ENCODE results near the gene KIF21B.

The KIF21B gene

DNA sequence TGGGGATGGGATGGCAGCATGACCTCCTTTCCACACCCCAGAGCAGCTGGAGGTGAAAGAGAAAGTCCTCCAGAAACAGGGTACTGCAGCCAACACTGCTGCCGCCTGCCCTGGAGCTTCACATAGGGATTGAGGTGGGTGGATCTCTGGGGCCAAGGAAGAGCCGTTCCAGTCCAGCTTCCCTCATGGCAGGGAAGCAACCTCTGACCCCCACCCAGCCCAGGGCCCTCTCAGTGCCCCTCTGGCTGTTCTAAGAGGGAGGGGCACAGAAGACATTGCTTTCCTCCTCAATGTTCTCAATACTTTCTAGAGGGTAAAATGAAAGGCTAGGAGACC, 5.7 kb downstream of the KIF21B start:
- no peak for FAIRE-seq

DNA sequence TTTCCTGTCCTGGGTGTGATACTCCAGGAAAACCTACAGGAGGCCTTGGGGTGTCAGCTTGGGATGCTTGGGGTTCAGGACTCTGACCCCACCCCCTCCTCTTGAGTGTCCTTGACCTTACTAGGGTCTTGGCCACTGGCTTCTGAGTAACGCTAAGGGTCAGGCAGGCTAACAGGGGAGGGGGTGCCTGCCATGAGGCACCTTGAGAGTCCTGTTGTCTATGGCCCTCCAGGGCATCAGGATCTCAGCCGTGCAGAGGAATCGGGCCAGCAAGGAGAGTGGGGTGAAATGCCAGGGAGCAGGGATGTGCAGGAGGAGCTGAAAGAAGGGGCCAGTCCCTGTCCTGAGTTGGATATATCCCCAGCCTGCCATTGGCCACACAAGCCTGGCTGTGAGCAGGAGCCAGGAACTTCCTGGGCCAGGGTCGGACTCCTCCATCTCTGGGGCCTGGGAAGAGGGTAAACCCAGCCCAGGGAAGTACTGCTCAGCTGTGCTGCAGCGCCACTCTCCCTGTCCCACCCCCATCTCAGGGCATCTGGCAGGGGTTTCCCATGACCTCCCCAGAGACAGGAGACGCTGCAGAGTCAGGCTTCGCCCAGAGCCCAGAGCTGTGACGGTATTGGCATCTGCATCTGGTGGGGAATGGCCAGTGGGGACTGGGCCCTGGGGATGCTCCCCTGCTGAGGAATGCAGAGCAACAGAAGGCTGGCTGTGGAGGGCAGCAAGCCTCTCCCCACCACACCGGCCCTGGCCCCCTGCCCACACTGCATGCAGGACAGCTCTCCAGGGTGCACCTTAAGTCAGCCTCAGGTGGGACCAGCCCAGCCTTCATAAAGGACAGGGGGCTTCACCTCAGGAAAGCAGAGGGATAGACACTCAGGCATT, 6.3 kb downstream of the KIF21B start:
- FAIRE-seq, result no peak

DNA sequence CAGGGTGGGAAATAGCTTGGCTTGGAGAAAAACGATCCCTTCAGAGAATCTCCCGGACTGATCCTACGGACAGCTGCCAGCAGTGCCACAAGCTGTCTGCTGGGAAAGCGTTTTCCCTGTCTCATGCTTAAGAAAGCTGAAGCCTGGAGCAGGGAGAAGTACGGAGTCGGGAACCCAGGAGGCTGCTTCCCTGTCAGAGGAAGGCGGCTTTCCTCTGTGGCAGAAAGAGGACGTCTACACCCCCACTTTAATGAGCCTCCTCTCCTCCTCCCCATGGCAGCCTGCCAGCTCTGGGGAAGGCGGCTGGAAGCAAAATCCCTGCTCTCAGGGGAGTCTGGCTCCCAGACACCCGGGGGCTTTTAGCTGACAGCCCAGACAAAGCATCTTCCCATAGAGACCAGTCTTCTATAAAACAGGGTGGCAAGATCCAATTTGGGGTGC, 7.3 kb downstream of the KIF21B start:
- no peak for FAIRE-seq

DNA sequence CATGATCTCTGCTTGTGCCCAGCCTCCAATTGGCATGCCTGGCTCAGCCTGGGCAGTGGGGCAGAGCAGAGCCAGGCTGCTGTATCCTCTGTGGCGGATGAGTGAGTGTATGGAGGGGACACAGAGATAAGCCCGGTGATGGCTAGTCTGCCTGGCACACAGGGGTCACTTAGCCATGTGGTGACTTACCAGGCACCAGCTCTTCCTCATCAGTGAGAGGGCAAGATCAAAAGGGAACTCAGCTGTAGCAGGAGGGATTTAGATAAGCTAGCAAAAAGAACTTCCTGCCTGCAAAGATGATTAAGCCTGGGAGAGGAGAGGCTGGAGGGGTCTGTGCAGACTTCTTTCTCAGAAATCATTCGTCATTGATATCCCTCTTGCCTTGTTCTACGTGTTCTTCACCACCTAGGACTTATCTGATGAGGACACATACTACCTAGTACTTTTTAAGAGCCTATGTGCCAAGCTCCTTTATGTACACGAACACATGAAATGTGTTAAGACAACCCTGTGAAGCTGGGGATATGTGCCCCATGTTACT, 7.9 kb downstream of the KIF21B start:
- FAIRE-seq, result no peak

DNA sequence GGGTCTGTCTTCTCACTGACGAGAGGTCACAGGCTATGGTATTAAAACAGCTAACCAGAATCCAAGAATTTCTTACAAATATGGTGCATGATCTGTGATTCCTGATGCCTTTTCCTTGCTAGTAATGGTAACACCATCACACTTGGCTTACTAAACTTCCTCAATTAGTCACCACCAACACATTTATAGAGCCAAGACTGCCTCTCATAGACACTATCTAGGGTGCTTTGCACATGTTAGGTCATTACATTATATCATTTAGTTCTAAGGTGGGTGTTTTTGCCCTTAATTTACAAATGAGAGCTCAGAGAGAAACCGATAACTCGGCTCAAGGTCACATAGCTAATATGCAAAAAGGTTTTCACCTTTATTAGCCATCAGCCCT, 8.7 kb downstream of the KIF21B start:
- no peak for FAIRE-seq

DNA sequence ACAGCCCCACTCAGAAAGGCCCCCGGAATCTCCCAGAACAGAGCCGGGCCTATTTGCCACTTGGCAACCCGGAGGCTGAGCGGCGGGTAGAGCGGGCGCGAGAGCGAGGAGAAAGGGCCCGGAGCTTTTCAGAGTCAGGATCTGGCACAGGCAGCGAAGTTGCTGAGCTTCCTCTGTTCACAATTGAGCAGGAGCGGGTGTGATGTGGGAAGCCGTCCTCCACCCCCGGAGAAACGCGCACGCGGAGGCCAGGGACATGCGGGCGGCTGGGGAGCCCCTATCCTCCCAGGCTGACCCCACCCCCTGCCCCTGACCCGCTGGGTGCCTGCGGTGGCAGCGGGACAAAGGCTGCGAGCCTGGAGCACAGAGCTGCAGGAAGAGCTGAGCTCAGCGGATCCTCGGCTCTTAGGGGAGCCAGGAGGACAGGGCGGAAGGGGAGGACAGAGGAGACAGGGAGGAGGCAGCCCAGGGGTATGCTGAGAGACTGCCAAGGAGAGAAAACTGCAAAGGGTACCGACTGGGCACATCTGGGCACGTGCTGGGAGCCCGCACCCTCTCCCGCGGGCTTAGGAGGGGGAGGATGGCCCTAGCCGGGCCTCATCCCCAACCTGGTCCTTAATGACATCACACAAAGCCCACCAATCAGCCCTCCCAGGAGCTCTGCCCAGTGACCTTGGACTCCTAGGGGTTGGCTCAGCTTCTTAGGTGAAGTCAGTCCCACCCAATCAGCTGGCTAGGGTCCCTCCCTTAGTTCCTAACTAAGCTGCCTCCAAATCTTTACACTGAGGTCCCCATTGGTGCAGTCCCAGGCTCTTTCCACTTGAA, 9.3 kb downstream of the KIF21B start:
- FAIRE-seq, result no peak

DNA sequence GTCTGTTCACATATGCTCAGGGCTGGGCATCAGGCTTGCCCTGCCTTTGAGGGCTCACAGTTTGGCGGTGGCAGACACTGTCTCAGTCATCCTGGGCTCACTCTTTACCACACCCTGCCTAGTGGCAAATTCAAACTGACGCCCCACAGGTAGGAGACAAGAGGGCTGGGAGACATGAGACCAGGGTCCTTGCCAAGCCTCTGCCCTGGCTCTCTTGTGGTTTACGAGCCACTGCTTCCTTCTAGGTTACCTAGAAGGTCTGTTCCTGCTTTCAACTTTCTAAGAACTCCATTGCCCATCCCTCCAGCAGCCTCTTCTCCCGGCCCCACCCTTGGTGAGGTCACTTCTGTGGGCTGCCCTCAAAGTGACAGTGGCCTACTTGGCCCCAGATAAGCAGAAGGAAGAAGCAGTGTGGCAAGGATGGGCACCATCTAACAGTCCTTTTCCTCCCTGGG, 10.5 kb downstream of the KIF21B start:
- FAIRE-seq, result no peak

DNA sequence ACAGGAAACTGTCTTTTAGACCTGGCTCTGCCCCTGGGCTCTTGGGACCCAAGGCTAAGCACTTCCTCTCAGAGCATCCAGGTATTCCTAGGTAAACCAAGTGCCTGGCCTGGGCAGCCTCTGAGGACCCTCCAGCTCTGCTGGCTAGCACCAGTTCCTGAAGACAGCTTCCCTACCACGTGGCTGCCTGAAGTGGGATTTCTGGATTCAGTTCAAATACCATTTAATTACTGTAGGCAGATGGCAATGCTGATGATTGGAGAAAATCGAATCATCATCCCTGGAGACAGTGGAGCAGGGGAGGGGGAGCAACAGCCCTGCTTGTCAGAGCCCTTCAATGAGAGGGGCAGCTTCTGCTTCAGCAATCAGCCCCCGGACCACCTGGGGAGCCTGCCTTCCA, 11.9 kb downstream of the KIF21B start:
- FAIRE-seq, result no peak

DNA sequence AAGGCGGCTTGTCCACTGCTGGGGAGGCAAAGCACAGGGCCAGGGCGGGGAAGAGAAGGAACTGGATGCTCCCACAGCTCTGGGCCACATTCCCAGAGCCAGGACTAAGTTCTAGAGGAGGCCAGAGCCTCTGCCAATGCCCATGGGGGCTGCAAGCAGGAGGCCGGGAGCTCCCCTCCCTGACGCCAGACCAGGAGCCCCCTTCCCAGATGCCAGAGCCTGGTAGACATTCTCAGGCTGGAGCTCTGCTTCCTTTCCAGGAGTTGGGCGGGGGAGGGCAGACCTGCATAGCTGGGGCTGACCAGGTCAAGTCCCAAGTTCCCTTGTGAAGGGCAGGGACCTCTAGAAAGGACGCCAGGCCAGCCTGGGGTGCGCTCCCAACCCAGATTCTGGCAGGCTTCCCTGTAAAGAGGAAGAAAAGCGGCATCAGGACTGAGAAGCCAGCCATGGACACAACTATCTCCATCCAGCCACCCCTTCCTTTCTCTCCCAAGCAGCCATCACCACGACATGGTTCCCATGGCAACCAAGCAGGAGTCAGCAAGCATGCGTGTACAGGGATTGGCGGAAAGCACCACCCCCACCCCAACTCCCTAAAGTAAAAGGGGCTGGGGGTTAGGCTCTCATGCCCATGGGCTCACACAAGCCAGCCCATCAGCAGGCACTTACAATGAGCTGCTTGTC, 13.4 kb downstream of the KIF21B start:
- no peak for FAIRE-seq

DNA sequence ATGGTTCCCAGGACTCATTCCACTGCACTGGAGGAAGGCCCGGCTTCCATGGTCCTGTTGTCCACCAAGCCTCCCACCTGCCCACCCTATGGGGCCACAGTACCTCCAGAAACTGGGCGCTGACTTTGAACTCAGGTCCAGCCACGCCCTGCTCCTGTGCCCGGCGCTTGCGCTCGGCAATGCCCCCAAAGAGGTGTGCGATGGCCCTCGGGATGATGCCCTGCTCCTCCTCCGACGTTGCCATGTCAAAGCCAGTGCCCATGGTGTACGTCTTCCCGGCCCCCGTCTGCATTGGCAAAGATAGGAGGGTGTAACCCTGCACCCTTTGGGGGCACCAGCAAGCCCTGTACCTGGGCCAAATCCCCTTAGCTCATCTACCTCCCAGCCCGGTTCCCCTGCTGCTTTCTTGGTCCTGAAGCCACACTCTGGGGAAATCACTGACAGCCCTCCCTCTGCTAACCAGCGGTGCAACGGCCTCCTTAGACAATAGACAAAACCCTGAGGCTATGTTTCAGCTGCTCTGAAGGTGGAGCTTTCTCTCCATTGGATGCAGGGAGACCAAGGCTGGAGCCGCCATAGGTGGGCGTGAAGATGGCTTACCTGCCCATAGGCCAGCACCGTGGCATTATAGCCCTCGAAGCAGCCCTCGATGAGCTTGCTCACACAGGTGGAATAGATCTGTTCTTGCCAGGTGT, 14.7 kb downstream of the KIF21B start:
- FAIRE-seq, result no peak

DNA sequence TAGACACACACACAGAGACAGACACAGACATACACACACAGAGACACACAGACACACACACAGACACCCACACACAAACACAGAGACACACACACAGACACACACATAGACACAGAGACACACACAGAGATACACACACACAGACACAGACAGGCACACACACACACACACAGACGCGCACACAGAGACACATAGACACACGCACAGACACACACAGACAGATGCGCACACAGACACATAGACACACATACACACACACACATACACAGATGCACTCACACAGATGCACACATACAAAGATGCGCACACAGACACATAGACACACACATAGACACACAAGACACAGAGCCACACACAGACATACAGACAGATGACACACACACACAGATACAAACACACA, 16.0 kb downstream of the KIF21B start:
- no peak for FAIRE-seq

DNA sequence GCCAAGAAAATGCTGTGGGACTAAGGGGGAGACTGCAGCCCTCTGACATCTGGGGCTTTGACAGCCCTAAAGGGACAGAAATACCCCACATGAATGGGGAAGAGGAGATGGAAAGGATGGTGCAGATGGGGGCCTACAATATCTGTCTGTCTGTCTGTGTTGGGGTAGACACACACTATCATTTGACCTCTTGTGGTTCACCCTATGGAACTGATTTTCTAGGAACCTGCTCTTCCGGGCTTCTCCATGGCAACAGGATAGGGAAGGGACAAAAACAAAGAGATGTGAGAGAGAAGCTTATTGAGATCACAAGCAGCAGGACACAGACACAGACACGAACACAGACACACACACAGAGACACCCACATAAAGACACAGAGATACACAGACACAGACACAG, 17.1 kb downstream of the KIF21B start:
- no peak for FAIRE-seq

DNA sequence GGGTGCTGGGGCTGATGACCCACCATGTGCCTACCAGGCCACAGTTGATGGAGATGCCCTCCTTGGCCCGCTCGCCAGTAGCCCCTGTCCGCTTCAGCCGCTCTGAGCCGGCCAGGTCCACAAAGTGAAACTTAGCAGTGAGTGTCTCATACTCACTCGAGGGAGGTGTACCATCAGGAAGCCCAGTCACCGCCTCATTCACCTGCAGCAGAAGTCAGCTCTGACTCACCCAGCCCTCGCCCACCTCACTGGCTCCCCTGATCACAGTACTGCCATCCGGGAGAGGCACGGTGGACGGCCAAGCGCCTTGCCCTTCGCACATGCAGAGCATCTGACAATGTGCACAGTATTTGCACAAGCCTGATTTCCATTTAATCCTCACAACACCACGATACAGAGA, 18.8 kb downstream of the KIF21B start:
- FAIRE-seq, result no peak

DNA sequence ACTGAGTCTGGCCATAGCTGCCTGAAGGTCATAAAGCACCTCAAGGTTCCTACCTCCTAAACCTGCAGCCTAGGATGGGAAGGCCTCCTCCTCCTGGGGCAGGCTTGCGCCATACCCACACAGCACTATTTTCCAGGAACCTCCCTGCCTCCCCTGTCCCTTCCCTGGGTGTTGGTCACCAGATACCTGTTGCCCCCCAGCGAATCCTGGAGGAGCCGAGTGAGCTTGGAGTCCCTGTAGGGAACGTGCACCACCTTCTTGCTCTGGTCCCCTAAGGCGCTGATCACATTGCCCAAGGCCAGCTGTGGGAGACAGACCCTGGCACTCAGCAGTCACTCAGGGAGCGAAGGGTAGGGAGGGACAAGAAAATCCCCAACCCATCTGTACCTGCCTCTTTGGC, 19.4 kb downstream of the KIF21B start:
- no peak for FAIRE-seq

DNA sequence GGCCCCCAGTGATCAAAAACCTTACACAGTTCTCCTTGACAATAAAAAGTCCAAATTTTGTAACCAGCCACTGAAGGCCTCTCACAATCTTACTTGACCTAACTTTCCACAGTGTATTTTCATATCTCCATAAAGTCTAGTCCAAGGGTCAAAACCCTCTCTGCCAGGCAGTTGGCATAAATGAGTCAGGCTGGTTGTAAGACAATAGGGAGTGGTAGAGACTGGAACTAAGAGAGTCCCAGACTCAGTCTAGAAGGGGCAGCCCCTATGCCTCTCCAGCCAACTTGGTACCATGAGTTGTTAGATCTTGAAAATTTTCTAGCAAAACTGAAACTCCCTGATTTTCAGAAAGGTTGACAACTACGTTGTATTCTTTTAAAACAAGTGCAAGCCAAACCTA, 21.0 kb downstream of the KIF21B start:
- FAIRE-seq, result no peak

DNA sequence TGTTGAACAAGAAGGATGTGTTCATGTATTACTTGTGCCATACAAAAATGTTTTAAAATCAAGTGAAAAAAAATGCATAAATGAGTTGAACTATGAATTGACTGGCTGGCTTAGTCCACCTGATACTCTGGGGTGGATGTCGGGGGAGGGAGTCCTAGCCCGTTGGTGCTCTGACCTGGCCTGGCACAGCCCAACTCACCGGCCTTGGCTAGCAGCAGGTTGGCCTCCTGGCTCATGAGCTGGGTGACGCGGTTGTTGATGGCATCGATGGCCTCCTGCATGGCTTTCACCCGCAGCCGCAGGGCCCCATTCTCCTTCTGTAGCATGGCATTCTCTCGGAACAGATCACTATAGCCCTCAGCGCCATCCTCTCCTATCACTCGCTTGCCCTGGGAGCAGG, 21.6 kb downstream of the KIF21B start:
- no peak for FAIRE-seq

DNA sequence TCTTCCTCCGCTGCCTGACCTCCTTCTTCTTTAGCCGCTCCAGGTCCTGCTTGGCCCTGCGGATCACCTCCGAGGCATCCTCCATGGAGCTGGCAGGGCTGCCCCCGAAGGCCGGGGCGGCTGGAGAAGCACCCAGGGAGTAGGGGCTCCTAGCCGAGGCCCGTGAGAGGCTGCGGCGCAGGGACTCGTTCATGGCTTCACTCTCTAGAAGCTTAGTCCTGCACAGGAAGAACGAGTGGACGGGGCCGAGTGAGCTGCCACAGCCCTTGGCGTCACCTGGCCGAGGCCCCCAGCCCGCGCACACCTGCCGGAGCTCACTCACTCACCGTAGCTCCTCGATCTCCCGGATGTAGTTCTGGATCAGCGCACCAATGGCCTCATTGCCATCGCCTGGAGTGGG, 23.1 kb downstream of the KIF21B start:
- FAIRE-seq, result no peak

DNA sequence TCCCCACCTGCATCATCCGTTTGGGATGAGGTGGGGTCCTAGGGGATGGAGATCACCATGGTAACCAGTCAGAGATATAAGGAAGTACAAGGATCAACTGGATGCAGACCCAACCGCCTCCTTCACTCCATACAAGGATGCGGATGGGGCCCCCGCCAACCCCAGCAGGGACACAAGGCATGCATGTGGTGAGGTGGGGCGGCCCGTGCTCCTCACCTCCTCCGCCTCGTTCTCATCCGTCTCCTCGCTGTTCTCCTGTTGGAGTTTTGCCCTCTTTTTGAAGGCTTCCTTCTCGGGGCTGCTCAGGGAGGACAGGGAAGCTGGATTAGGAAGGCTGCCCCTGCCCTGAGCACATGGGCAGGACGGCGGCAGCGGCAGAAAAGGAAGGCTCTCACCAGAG, 23.8 kb downstream of the KIF21B start:
- FAIRE-seq, result no peak

DNA sequence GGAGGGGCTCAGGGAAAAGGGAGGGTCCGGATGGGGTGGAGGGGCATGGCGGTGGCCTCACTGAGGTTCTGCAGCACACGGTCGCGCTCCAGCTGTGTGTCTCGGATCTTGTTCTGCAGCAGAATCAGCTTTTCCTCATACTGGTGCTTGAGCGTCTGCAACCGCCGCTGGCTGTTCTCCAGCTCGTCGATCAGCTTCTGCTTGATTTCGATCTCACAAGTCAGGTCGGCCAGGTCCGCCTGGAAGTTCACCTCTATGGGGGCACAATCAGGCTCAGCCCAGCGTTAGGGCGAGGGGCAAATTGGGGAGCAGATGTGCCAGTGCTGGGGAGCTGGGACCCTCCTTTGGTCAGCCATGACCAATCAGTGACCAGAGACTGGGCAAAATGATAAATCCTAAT, 25.2 kb downstream of the KIF21B start:
- no peak for FAIRE-seq

DNA sequence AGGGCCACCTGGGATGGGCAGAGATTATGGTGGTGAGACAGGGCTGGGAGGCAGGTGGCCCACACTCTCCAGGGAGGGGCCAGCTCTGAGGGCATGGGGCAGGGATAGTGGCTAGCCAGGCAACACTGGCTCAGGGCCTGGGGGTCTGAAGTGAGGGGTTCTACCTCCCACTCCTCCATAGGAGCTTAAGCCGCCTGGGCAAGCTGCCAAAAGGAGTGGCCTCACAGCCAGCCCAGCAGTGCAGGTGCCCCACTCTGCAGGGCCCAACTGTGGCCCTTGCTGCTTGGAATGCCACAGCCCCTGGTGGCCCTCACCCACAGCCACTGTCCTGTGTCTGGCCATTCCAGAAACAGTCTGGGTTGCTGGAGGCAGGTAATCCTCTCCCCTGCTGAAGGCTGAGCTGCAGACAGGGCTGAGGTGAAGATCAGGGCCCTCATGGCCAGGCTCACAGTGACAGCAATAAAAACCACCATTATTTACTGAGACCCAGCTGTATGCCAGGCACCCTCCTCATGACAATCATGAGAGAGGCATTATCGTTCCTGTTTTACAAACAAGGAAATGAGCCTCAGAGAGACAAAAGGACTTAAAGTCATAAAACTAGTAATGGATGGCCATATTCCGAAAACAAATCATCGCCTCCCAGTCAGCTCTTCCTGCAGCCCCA, 31.0 kb downstream of the KIF21B start:
- FAIRE-seq, result no peak

DNA sequence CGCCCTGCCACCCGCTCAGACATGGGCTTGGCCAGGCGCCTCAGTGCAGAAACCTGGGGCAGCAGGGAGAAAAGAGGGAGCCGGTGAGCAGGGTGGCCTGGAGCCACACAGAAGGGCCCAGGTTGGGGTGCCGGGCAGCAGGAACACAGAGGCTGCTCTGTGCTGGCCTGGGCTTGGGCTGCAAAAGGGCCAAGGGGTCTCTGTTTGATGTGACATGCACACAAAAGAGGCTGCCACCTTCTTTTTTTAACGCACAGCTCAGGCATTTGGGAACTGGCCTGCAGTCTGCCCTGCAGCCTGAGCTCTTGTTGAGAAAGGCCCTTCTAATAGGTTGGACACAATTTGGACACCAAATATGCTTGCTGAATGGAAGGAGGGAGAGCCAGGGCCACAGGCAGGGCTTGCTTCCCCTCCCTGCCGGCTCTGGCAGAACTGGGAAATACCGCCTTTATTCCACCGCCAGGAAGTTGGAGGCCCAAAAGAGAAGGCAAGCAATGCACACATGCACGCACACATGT, 32.4 kb downstream of the KIF21B start:
- FAIRE-seq, result no peak

DNA sequence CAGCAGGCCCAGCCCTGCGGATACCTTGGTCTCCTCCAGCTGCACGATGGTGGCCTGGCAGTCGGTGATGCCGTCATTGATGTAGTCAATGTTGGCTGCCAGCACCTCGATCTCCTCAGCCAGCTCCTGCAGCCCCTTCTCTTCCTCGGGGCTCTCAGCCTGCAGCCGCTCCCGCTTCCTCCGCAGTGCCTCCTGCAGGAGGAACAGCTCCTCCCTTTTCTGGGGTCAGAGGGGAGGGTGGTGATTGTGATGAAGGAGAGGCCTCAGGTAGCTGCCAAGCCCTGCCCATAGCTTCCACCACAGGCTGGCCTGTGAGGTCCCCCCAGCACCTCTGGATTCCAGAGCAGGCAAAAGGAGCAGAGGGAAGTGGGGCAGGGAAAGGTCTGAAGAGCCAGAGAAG, 33.4 kb downstream of the KIF21B start:
- FAIRE-seq, result no peak
